GM15510 (cell line): ENCODE measurements around the gene TENM3.

Experiments
- POLR2A ChIP-seq: IDR thresholded peaks from 3 replicates; pipeline ENCODE4 v1.6.1; 2011; ENCODE audit warnings: borderline replicate concordance; ENCODE audit not compliant: insufficient read length; ENCODE audit errors: extremely low read depth

The TENM3 gene

DNA sequence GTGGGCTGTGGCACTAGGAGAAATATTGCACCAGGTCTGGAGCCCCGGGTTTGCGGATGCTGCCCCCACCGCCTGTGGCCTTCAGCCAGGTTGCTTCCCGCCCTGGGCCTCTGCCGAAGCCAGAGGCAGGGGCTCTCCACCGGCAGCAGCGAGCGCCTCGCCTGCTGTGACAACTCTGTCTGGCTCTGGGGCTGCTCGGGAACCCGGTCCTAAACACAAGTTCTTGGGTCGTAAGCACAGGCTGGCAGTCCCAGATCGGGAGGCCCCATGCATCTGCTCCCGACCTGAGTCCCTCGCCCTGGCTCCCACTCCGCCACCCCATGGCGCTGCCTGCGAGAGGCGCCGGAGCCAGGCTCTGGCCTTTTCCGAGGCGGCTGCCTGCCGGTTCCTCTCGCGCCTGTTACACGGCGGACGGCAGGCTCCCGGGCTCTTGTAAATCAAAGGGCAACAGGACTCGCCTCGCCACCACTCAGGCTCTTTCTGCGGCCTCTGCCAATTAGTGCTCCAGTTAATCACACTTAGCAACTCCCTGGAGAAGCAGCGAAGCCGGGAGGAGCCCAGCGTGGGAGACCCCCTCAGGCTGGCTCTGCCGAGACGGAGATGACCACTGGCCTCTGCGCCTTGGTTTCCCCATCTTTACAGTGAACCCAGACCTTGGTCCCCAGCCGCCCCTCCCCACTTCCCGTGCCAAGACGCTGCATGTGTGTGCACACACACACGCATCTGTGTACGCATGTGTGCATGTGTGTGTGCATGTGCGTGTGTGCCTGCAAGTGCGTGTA lies 564.8 kb downstream of the TENM3 start:
- TF ChIP-seq POLR2A: no peak

DNA sequence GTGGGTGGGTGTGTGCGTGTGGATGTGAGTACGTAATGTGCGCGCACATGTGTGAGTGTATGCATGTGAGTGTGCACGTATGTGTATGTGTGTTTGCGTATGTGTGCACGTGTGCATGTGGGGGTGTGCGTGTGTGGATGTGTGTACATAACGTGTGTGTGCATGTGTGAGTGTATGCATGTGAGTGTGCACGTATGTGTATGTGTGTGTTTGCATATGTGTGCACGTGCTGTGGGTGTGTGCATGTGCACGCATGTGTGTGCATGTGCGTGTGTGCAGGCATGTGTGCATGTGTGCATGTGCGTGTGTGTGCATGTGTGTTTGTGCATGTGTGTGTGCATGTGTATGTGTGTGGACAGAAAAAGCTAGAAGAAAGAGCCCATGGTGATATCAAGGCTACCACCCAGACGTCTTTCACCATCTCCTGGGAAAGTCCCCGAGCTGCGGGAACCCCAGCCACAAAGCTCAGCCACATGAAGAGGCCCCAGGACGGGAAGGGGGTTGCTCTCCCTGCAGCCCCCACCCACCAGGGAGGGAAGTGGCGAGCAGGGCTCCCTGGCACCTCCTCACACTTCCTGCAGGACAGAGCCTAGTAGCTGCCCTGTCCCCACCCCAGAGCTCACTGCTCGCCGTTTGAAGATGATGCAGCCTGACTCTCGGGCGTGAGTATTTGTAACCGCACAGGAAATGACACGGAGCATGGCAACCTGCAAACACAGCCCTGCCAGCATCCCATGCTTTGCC lies 565.6 kb downstream of the TENM3 start:
- TF ChIP-seq POLR2A: no peak

DNA sequence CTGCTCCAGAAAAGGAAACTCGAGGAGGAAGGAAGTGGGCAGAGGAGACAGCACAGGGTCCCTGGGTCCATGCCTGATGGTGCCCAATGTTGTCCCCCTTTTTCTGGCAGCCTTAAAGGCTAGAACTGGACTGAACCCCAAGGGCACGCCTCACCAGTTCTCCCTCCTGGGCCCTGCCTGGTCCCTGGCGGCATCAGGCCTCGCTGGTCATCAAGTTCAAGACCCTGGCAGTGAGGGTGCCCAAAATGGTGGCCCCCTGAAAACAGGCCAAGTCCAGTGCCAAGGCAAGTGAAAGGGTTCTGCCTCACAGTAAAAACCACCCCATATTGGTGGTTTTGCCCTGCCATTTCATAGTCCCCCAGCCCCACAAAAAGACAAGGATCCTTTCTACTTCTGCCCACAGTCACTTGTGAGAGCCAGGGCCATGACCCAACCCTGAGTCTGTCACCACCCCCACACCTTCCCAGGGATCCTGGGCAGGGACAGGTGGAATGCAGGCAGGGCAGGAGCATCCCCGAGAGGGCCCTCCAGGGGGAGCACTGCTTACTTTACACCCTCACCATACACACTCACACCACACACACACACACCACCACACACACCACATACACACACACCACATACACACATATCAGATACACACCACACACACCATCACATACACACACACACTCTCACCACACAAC lies 566.4 kb downstream of the TENM3 start:
- TF ChIP-seq POLR2A: no peak

DNA sequence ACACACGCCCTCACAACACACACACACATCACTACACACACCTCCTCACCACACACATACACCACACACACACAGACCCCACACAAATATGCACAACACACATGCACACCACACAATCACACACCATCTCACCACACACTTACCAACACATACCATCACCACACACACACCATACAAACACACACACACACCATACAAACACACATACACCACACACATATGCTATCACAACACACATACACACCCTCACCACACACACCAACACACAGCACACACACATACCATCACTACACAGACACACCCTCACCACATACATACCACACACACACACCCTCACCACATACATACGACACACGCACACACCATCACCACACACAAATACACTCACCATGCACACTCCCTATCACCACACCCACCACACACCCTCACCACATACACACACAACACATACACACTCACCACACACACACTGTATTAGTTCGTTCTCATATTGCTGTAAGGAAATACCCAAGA lies 567.0 kb downstream of the TENM3 start:
- TF ChIP-seq POLR2A: no peak

DNA sequence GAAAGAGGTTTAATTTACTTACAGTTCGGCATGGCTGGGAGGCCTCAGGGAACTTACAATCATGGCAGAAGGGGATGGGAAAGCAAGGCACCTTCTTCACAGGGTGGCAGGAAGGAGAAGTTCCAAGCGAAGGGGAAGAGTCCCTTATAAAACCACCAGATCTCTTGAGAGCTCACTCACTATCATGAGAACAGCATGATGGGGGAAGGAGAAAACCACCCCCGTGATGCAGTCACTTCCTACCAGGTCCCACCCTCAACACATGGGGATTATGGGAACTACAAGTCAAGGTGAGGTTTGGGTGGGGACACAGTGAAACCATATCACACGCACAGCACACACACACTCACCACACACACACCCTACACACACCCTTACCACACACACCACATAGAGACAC lies 569.7 kb downstream of the TENM3 start:
- TF ChIP-seq POLR2A: no peak

DNA sequence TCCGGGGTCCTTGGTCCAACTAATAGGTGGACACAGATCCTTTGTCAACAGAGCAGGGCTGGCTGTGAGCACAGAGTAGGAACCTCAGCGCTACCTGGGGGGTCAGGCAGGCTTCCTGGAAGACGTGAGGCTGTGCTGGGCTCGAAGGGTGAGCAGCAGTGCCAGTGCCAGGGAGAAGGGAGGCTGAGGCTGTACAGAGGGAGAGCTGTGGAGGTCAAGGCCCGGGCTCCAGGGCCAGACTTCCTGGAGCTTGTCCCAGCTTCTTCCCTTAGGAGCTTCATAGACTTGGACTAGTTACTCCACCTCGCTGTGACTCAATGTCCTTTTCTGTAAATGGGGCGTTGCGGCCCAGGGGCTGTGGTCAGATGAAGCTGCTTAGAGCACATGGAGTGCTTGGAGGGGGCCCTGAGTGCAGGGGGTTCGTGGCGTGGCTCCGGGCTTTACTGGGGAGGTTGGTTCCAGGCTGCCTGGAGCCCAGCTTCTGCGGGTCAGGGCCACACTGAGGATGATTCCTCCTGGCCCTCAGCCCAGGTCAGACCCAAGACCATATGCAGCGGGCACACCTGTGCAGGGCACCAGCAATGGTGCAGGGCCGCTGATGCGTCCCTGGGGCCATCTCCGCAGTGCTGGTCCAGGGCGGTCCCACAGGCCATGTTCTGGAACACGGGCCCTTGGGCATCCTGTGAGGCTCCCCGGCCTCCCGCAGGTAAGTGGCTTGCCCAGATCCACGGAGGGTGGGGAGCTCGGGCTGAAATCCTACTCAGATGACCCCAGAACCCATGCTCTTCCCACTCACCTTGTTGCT lies 575.9 kb downstream of the TENM3 start:
- TF ChIP-seq POLR2A: no peak

DNA sequence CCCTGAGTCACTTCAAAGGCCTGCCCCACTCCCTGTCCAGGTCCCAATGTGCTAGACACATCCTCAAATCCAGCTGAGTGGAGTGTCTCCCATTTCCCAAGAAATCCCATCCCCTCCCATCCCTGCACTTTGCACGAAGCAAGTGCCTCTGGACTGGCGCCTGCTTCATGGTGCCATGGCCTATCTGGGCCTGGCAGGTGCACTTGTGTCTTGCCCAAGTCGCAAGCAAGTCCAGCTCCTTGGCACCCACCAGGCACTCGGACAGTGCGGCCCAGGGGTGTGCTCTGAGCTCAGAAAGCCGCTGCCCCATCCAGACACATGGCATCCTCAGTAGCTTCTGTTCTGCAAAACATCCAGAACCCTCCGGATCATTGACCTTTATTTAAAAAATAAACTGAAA lies 576.5 kb downstream of the TENM3 start:
- no peak for TF ChIP-seq POLR2A

DNA sequence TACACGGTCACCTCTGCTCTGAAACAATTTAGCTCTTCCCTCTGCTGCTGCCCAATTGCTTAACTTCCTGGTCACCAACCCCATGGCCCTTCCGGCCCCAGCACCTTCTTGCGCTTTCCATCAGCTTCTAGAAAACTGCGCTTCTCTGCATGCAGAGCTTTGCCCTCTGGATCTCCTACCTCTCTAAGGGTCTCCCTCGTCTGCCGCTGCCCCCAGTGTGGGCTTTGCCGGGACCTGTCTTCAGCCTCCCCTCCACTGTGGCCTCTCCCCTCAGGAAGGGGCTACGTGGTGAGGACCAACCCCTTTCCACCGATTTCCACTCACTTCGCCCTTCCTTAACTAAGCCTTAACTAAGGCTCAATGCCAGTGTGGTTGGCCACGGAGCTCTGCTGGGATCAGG lies 579.4 kb downstream of the TENM3 start:
- TF ChIP-seq POLR2A: no peak

DNA sequence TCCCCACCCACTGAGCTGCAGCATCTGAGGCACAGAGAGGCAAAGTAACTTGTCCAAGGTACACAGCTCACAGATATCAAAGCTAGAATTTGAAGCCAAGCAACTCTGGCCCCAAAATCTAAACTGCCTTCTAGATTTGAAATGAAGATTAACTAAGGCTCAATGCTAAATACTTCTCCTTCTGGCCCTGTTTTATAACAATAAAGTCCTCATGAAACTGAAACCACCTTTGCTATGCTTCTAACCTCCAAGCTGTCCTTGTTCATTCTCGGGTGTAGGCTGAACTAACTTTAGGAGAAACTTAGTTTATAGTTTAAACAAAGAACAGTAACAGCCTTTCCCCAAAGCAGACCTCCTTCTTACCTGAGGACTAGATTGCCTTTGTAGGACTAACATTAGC lies 580.4 kb downstream of the TENM3 start:
- no peak for TF ChIP-seq POLR2A

DNA sequence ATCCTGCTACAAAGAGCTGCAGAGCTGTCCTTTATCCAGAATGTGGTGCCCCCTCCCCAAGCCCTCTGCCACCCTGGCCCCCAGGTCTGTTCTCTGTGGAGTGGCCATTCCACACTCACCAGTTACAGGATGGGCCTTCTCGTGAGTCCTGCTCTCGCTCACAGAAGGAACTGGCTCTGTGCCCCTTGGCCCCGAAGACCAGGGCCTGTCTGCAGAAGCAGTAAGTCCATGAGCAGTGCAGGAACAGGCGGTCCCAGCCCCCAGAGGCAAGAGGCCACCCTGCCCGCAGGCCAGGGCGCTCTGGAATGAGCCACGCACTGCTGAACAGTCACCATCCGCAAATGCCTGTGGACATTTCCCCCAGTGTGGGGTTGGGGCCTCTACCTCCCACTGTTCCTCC lies 581.8 kb downstream of the TENM3 start:
- no peak for TF ChIP-seq POLR2A

DNA sequence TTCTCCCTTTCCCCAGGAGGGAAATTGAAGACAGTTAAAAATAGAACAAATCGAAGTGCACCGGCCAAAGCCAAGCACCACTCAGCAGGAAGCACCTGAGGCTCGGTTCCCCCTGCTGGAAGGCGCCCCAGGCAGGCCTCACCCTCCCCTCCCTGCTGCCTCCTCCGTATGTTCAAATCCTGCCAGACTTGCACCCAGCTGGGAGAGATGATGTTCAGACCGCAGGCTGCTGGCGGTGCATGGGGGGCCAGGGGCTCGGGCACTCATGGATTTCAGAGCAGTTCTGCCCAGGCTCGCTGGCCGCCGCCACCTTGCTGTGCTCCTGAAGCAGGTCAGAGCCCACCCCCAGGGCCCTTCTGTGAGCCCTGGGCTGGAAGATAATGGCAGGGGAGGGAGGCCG lies 582.6 kb downstream of the TENM3 start:
- TF ChIP-seq POLR2A: no peak

DNA sequence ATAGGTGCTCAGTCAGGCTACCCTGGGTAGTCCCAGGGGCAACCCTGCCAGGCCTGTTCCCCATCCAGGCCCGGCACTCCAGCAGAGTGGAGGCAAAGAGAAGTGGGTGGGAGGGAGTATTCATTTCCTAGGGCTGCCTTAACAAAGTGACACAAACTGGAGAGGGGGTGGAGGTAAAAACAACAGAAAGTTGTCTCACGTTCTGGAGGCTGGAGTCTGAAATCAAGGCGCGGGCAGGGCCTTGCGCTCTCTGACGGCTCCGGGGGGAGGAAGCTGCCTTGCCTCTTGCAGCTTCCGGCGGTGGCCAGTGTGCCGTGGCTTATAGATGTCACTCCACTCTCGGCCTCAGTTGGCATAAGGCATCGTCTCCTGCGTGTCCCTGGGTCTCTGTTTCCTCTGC lies 583.2 kb downstream of the TENM3 start:
- no peak for TF ChIP-seq POLR2A

DNA sequence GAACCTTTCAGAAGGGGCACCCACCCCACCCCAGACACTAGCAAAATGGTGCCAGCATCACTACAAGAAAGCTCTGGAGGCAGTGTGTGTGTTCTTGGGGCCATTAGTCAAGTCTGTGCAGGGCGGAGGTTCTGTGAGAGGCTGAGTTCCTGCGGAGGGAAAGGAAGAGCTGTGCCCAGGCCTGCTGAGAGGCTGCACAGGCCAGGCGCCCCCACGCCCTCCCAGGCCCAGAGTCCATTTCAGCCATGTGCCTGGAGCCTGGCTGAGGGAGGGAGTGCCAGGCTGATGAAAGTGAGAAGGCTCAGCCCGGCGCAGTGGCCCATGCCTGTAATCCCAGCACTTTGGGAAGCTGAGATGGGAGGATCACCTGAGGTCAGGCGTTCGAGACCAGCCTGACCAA lies 584.0 kb downstream of the TENM3 start:
- TF ChIP-seq POLR2A: no peak

DNA sequence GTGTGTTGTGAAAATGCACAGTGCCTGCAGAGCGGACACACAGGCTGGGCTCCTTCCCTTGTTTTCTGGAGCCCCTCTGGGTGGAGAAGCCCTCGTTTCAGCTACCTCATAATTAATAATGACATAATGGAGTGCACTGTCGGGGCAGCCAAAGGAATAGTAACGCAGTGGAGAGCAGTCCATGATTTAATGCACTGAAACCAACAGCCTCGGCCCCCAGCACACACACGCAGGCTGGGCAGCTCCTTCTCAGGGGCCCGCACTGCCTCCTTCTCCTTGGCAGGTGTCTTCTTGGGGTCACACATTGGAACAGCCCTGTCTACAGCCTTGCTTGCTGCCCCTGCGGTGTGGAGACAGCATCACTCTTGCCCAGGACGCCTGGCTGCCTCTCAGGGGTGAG lies 584.8 kb downstream of the TENM3 start:
- no peak for TF ChIP-seq POLR2A
